Subcutaneous abdominal adipose tissue (tissue), 5 donors: Measurements from ENCODE around the gene PREP.
"Not testable (repeated sequence)": the region's sequence is repeated elsewhere in the genome, so short reads cannot be mapped to it uniquely, and the experiment has no call there.

ENCODE experiments used
- H3K27ac ChIP-seq: one replicate; pipeline ENCODE4 v1.7.0; 2013; ENCODE audit warnings: low read depth, mild to moderate bottlenecking, inconsistent platforms, low read length, moderate library complexity
- H3K27me3 ChIP-seq, 5 donors: one replicate each; pipeline ENCODE4 v1.7.0; 2013; ENCODE audit warnings: low read length in 5 of 5, inconsistent platforms in 1 of 5; ENCODE audit not compliant: control insufficient read depth in 5 of 5, insufficient read depth in 4 of 5
- H3K36me3 ChIP-seq, 5 donors: one replicate each; pipeline ENCODE4 v1.7.0; 2013; ENCODE audit warnings: low read length in 5 of 5; ENCODE audit not compliant: control insufficient read depth in 5 of 5, insufficient read depth in 5 of 5
- H3K4me1 ChIP-seq, 5 donors: one replicate each; pipeline ENCODE4 v1.7.0; 2013; ENCODE audit warnings: low read length in 5 of 5, mild to moderate bottlenecking in 3 of 5, moderate library complexity in 1 of 5; ENCODE audit not compliant: control insufficient read depth in 5 of 5, insufficient read depth in 5 of 5
- H3K4me3 ChIP-seq, 5 donors: one replicate each; pipeline ENCODE4 v1.7.0; 2013; ENCODE audit warnings: low read length in 5 of 5, low read depth in 1 of 5
- H3K9ac ChIP-seq, 5 donors: one replicate each; pipeline ENCODE4 v1.7.0; 2013; ENCODE audit warnings: low read length in 5 of 5, mild to moderate bottlenecking in 4 of 5, moderate library complexity in 3 of 5
- H3K9me3 ChIP-seq, 5 donors: one replicate each; pipeline ENCODE4 v1.7.0; 2013; ENCODE audit warnings: low read length in 5 of 5; ENCODE audit not compliant: control insufficient read depth in 5 of 5
- donor health status: healthy.
- donor health status: healthy.
- donor health status: healthy.
- donor health status: healthy.
- donor health status: healthy.

Gene PREP

GRCh38 chr6:105235155-105235554, 167.7 kb downstream of the PREP start:
- Histone ChIP-seq H3K27ac (no peak overlapping the region), H3K9me3 (peaks cover 0 to 8% (median 3%) of the 10 kb centered on the region in 5 donors), H3K4me3 (no peak overlapping the region), H3K4me1 (no peaks in the 10 kb centered on the region), H3K36me3 (no peaks in the 10 kb centered on the region), H3K9ac (no peak overlapping the region), H3K27me3 (peaks cover 0 to 5% (median 0%) of the 10 kb centered on the region in 5 donors)

- not testable (repeated sequence) for H3K9ac ChIP-seq, H3K27ac ChIP-seq, H3K9me3 ChIP-seq, H3K27me3 ChIP-seq, H3K4me1 ChIP-seq, H3K36me3 ChIP-seq, H3K4me3 ChIP-seq
These were observed 171.1 kb downstream of the PREP start for GRCh38 chr6:105231771-105232170.
